ENCODE results near the gene N4BP2L2.

Gene N4BP2L2

GRCh38 chr13:32471187-32471922, 67.2 kb downstream of the N4BP2L2 start:
- no peaks in the 10 kb centered on the region for H3K4me1 ChIP-seq (ENCODE audit: control insufficient read depth, insufficient read depth, low read length, poor library complexity, severe bottlenecking)
- 76 to 82% methylated on average over 10 to 11 of the region's 12 CpGs for WGBS, 2 experiments (ENCODE audit: insufficient coverage in 2 of 2)
- no peak overlapping the region for H3K4me3 ChIP-seq (ENCODE audit: extremely low read depth, insufficient read depth, low read length, poor library complexity, severe bottlenecking)
- H3K36me3 ChIP-seq (ENCODE audit: control insufficient read depth, insufficient read depth, low read length), result no peaks in the 10 kb centered on the region
- H3K27ac ChIP-seq (ENCODE audit: low read depth, low read length, severe bottlenecking), result no peak overlapping the region
- H3K9me3 ChIP-seq (ENCODE audit: control insufficient read depth, low read length), result no peaks in the 10 kb centered on the region

DNA sequence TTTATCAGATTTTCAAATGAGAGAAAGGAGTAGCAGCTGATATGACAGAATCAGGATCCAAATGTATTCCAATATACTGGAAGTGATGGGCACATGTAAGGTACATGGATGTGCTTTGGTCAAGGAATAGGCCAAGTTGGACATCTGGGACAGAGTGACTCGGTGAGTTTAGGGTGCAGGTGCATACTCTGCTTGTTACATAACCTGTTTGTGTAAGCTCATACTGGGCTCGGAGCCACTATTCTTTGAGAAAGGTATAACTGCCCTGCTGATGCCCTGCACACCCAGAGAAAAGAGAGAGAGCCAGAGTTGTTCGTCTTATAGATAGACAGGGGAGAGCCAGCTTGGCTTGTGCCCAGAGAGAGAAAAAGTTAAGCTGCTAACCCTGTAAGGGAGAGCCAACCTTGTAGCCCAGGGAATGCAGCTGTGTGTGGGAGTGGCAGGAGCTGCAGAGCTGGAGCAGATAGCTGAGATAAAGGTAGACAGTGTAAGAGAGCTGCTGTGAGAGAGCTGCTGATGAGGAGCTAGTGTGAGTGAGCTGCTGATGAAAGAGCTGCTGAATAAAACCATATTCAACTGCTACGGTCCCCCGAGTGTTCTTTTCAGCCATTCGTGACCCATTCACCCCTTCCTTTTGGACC, 70.0 kb downstream of the N4BP2L2 start:
- no peak overlapping the region for H3K27ac ChIP-seq (ENCODE audit: low read depth, low read length, severe bottlenecking)
- H3K36me3 ChIP-seq (ENCODE audit: control insufficient read depth, insufficient read depth, low read length), result no peaks in the 10 kb centered on the region
- no peak overlapping the region for H3K4me3 ChIP-seq (ENCODE audit: extremely low read depth, insufficient read depth, low read length, poor library complexity, severe bottlenecking)
- no peaks in the 10 kb centered on the region for H3K9me3 ChIP-seq (ENCODE audit: control insufficient read depth, low read length)
- 98 to 99% methylated on average over 6 of the region's 6 CpGs for WGBS, 2 experiments (ENCODE audit: insufficient coverage in 2 of 2)
- H3K4me1 ChIP-seq (ENCODE audit: control insufficient read depth, insufficient read depth, low read length, poor library complexity, severe bottlenecking), result no peaks in the 10 kb centered on the region

- no peak overlapping the region for H3K27ac ChIP-seq (ENCODE audit: low read depth, low read length, severe bottlenecking)
- H3K4me1 ChIP-seq (ENCODE audit: control insufficient read depth, insufficient read depth, low read length, poor library complexity, severe bottlenecking), result no peaks in the 10 kb centered on the region
- H3K4me3 ChIP-seq (ENCODE audit: extremely low read depth, insufficient read depth, low read length, poor library complexity, severe bottlenecking), result no peak overlapping the region
- H3K36me3 ChIP-seq (ENCODE audit: control insufficient read depth, insufficient read depth, low read length), result no peaks in the 10 kb centered on the region
- WGBS, 2 experiments (ENCODE audit: insufficient coverage in 2 of 2), result no CpG with 5 or more reads among the region's 2 CpGs
- H3K9me3 ChIP-seq (ENCODE audit: control insufficient read depth, low read length), result peaks cover 9% of the 10 kb centered on the region
Measured at GRCh38 chr13:32456591-32456990, 82.0 kb downstream of the N4BP2L2 start.

DNA sequence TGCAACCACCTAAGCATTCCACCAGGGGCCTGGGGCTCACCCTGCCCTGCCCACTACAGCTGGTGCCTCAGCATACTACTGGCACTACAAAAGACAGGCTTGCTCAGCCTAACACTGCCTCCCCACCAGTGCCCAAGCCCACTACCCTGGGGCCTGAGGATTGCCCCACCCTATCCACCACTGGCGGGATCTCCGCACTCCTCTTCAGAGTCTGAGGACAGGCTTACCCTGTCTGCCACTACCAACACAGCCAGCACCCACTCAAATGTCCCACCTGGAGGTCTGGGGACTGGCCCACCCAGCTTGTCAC, 83.0 kb downstream of the N4BP2L2 start:
- 76 to 92% methylated on average over 2 of the region's 2 CpGs for WGBS, 2 experiments (ENCODE audit: insufficient coverage in 2 of 2)
- Histone ChIP-seq H3K4me3 (ENCODE audit: extremely low read depth, insufficient read depth, low read length, poor library complexity, severe bottlenecking) (no peak overlapping the region), H3K27ac (ENCODE audit: low read depth, low read length, severe bottlenecking) (no peak overlapping the region), H3K4me1 (ENCODE audit: control insufficient read depth, insufficient read depth, low read length, poor library complexity, severe bottlenecking) (no peaks in the 10 kb centered on the region), H3K36me3 (ENCODE audit: control insufficient read depth, insufficient read depth, low read length) (no peaks in the 10 kb centered on the region), H3K9me3 (ENCODE audit: control insufficient read depth, low read length) (peaks cover 9% of the 10 kb centered on the region)

DNA sequence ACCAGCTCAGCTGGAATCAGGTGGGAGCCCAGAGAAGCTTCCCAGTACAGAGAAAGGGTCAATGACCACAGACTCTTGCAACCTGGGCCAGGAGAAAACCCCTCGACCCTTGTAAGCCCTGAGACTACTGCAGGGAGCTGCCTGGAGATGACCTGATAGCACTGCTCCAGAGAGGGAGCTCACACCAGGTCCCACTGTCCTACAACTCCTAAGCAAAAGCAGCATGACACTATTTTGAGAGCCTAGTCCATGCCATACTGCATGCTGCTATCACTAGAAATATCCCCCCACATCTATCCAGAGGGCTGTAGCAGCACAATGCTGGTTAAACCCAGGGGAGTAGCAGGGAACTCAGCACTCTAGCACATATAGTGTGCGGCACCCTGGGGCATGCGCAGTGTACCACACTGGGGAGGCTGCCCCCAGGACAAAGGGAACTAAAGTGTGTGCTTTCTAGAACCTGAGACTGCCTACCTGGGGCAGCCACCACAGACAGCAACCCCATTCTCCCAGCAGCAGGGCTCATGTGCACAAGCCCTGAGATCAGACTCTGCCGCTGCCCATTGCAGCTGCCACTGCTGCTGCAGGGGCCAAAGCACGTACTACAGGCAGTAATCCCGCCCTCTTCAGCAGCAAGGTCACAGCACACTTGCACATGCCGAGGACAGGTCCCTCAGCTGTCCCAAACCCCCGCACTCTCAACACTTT, 83.6 kb downstream of the N4BP2L2 start:
- Histone ChIP-seq H3K4me1 (ENCODE audit: control insufficient read depth, insufficient read depth, low read length, poor library complexity, severe bottlenecking) (no peaks in the 10 kb centered on the region), H3K4me3 (ENCODE audit: extremely low read depth, insufficient read depth, low read length, poor library complexity, severe bottlenecking) (no peak overlapping the region), H3K27ac (ENCODE audit: low read depth, low read length, severe bottlenecking) (no peak overlapping the region), H3K9me3 (ENCODE audit: control insufficient read depth, low read length) (peaks cover 9% of the 10 kb centered on the region), H3K36me3 (ENCODE audit: control insufficient read depth, insufficient read depth, low read length) (no peaks in the 10 kb centered on the region)
- WGBS, 2 experiments (ENCODE audit: insufficient coverage in 2 of 2), result 87 to 91% methylated on average over 7 to 8 of the region's 8 CpGs

DNA sequence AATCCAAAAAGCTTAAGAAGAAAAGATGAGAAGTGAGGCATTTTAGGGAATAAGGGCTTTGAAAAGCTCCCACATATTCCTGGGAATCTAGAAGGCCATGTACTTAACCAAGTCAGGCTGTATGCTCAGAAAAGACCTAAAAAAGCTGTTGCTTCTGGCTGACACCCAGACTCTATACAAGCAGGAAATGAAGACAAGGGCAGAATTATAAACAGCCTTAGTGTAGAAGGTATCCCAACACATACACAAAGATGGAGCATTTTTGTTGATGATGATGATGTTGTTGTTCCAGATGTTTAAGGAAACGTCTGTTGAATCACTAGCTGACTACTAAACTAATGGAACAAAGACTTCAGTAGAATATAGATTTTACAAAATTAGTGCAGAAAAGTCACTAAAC, 84.6 kb downstream of the N4BP2L2 start:
- peaks cover 9% of the 10 kb centered on the region for H3K9me3 ChIP-seq (ENCODE audit: control insufficient read depth, low read length)
- WGBS, 2 experiments (ENCODE audit: insufficient coverage in 2 of 2), result no CpG with 5 or more reads among the region's 1 CpG
- no peak overlapping the region for H3K27ac ChIP-seq (ENCODE audit: low read depth, low read length, severe bottlenecking)
- H3K36me3 ChIP-seq (ENCODE audit: control insufficient read depth, insufficient read depth, low read length), result no peaks in the 10 kb centered on the region
- no peaks in the 10 kb centered on the region for H3K4me1 ChIP-seq (ENCODE audit: control insufficient read depth, insufficient read depth, low read length, poor library complexity, severe bottlenecking)
- no peak overlapping the region for H3K4me3 ChIP-seq (ENCODE audit: extremely low read depth, insufficient read depth, low read length, poor library complexity, severe bottlenecking)

GRCh38 chr13:32448972-32449371, 89.6 kb downstream of the N4BP2L2 start:
- Histone ChIP-seq H3K36me3 (ENCODE audit: control insufficient read depth, insufficient read depth, low read length) (peaks cover 3% of the 10 kb centered on the region), H3K4me3 (ENCODE audit: extremely low read depth, insufficient read depth, low read length, poor library complexity, severe bottlenecking) (no peak overlapping the region), H3K27ac (ENCODE audit: low read depth, low read length, severe bottlenecking) (no peak overlapping the region), H3K9me3 (ENCODE audit: control insufficient read depth, low read length) (no peaks in the 10 kb centered on the region), H3K4me1 (ENCODE audit: control insufficient read depth, insufficient read depth, low read length, poor library complexity, severe bottlenecking) (no peaks in the 10 kb centered on the region)
- no CpG with 5 or more reads among the region's 1 CpG for WGBS, 2 experiments (ENCODE audit: insufficient coverage in 2 of 2)

DNA sequence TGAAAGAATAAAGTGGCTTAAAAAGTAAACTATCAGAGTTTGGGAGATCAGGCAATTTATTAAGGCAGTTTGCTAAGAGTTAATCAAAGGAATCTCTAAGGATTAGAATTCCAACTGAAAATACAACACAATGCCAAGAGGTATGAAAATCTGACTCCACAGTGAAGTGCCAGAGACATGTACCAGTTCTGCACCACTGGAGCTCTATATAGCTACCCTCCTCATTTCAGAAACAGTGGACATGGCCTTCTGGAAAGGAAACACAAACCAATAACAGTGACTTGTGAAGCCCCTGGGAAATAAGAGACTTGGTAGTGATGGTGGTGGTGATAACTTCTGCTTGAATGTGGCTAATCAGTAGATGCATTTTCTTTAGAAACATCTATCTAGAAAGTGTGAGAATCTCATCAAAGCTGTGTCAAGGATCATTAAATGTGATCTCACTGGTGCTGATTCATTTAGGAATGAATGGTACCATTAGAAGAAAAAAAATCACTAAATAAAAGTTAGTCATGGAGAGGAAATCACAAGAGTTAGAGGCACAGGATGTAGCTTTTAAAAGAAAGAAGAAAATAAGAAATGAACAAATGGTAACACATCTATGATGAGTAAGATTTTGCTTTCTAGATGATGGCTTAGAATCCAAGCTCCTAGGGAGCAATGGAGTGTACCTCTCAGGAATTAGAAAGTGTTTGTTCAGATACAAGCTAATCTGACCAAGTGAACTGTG, 90.5 kb downstream of the N4BP2L2 start:
- Histone ChIP-seq H3K4me3 (ENCODE audit: extremely low read depth, insufficient read depth, low read length, poor library complexity, severe bottlenecking) (no peak overlapping the region), H3K36me3 (ENCODE audit: control insufficient read depth, insufficient read depth, low read length) (peaks cover 3% of the 10 kb centered on the region), H3K4me1 (ENCODE audit: control insufficient read depth, insufficient read depth, low read length, poor library complexity, severe bottlenecking) (no peaks in the 10 kb centered on the region), H3K27ac (ENCODE audit: low read depth, low read length, severe bottlenecking) (no peak overlapping the region), H3K9me3 (ENCODE audit: control insufficient read depth, low read length) (no peaks in the 10 kb centered on the region)

- Histone ChIP-seq H3K36me3 (ENCODE audit: control insufficient read depth, insufficient read depth, low read length) (peaks cover 9% of the 10 kb centered on the region), H3K4me3 (ENCODE audit: extremely low read depth, insufficient read depth, low read length, poor library complexity, severe bottlenecking) (no peak overlapping the region), H3K4me1 (ENCODE audit: control insufficient read depth, insufficient read depth, low read length, poor library complexity, severe bottlenecking) (no peaks in the 10 kb centered on the region), H3K9me3 (ENCODE audit: control insufficient read depth, low read length) (no peaks in the 10 kb centered on the region), H3K27ac (ENCODE audit: low read depth, low read length, severe bottlenecking) (no peak overlapping the region)
- WGBS, 2 experiments (ENCODE audit: insufficient coverage in 2 of 2), result 90 to 95% methylated on average over 2 of the region's 2 CpGs
Measured at GRCh38 chr13:32446773-32447465, 91.7 kb downstream of the N4BP2L2 start.

GRCh38 chr13:32446220-32446619, 92.4 kb downstream of the N4BP2L2 start:
- no peaks in the 10 kb centered on the region for H3K9me3 ChIP-seq (ENCODE audit: control insufficient read depth, low read length)
- H3K27ac ChIP-seq (ENCODE audit: low read depth, low read length, severe bottlenecking), result no peak overlapping the region
- peaks cover 9% of the 10 kb centered on the region for H3K36me3 ChIP-seq (ENCODE audit: control insufficient read depth, insufficient read depth, low read length)
- 100% methylated on average over 2 to 3 of the region's 3 CpGs for WGBS, 2 experiments (ENCODE audit: insufficient coverage in 2 of 2)
- H3K4me3 ChIP-seq (ENCODE audit: extremely low read depth, insufficient read depth, low read length, poor library complexity, severe bottlenecking), result no peak overlapping the region
- H3K4me1 ChIP-seq (ENCODE audit: control insufficient read depth, insufficient read depth, low read length, poor library complexity, severe bottlenecking), result no peaks in the 10 kb centered on the region

Measured in mesodermal cell (in vitro differentiated cells).